ENCODE measurements around the gene CLEC16A. TPM values are rescaled to one million over a fixed set of nuclear protein-coding genes. Genes with fewer than 3 reads are reported as not detected.

Gene CLEC16A
- total and polyA plus RNA-seq, 4 donors: 14.3 to 44.4 (median 26.4) TPM

- peaks cover 2 to 24% (median 5%) of the 10 kb centered on the region in 4 donors for H3K36me3 ChIP-seq (ENCODE audit: control insufficient read depth in 4 of 4, insufficient read depth in 4 of 4, low read length in 4 of 4)
- WGBS, 2 donors: 86 to 89% methylated on average over 8 of the region's 8 CpGs
- H3K9ac ChIP-seq (ENCODE audit: insufficient read depth in 1 of 2, low read length in 2 of 2): no peak overlapping the region
- ATAC-seq (ENCODE audit: insufficient read depth, low FRiP score): no peak
- DNase-seq: no peak
- TF ChIP-seq CTCF (IDR thresholded peaks at IDR 0.05; ENCODE audit: control extremely low read depth, extremely low read depth): no peak
- H3K27me3 ChIP-seq (ENCODE audit: control insufficient read depth in 3 of 3, insufficient read depth in 3 of 3, low read length in 2 of 3): no peaks in the 10 kb centered on the region
- peaks cover 0 to 23% (median 2%) of the 10 kb centered on the region in 5 donors for H3K4me1 ChIP-seq (ENCODE audit: control insufficient read depth in 5 of 5, insufficient read depth in 5 of 5, low read length in 5 of 5)
- H3K9me3 ChIP-seq (ENCODE audit: control insufficient read depth in 4 of 4, insufficient read depth in 3 of 4, low read length in 3 of 4): no peaks in the 10 kb centered on the region
- no peak overlapping the region for H3K27ac ChIP-seq (ENCODE audit: low read depth in 1 of 2, low read length in 1 of 2)
- H3K4me3 ChIP-seq: no peak overlapping the region
Observed at GRCh38 chr16:11063448-11064201, 119.3 kb downstream of the CLEC16A start.

- ATAC-seq (ENCODE audit: insufficient read depth, low FRiP score): no peak
- no peak for TF ChIP-seq CTCF (IDR thresholded peaks at IDR 0.05; ENCODE audit: control extremely low read depth, extremely low read depth)
- Histone ChIP-seq H3K27me3 (ENCODE audit: control insufficient read depth in 3 of 3, insufficient read depth in 3 of 3, low read length in 2 of 3) (no peaks in the 10 kb centered on the region), H3K9ac (ENCODE audit: insufficient read depth in 1 of 2, low read length in 2 of 2) (no peak overlapping the region), H3K4me1 (ENCODE audit: control insufficient read depth in 5 of 5, insufficient read depth in 5 of 5, low read length in 5 of 5) (peaks cover 0 to 22% (median 2%) of the 10 kb centered on the region in 5 donors), H3K4me3 (no peak overlapping the region), H3K27ac (ENCODE audit: low read depth in 1 of 2, low read length in 1 of 2) (no peak overlapping the region), H3K36me3 (ENCODE audit: control insufficient read depth in 4 of 4, insufficient read depth in 4 of 4, low read length in 4 of 4) (peaks cover 2 to 24% (median 5%) of the 10 kb centered on the region in 4 donors), H3K9me3 (ENCODE audit: control insufficient read depth in 4 of 4, insufficient read depth in 3 of 4, low read length in 3 of 4) (no peaks in the 10 kb centered on the region)
- WGBS, 2 donors: 97 to 99% methylated on average over 3 of the region's 3 CpGs
- no peak for DNase-seq
Observed at GRCh38 chr16:11064202-11064540, 119.8 kb downstream of the CLEC16A start.

DNA sequence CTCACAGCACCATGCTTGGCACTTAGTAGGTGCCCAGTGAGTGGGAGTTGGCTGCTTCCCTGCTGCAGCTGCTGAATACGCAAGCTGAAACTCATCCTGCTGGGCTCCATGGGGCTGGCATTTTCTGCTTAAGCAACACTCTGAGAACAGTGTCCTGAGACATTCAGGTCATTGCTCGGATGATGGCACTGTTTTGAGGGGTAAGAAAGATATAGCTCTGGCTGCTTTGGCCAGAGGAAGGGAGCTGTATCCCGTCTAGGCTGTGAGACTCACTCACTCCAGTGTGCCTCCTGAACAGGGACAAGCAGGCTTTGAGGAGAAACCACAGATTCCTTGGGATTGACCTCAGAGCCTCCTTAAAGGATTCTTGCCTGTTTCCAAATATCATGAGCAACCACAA, 120.5 kb downstream of the CLEC16A start:
- Histone ChIP-seq H3K4me3 (no peak overlapping the region), H3K4me1 (ENCODE audit: control insufficient read depth in 5 of 5, insufficient read depth in 5 of 5, low read length in 5 of 5) (peaks cover 0 to 15% (median 0%) of the 10 kb centered on the region in 5 donors), H3K9me3 (ENCODE audit: control insufficient read depth in 4 of 4, insufficient read depth in 3 of 4, low read length in 3 of 4) (no peaks in the 10 kb centered on the region), H3K36me3 (ENCODE audit: control insufficient read depth in 4 of 4, insufficient read depth in 4 of 4, low read length in 4 of 4) (peaks cover 2 to 24% (median 5%) of the 10 kb centered on the region in 4 donors), H3K9ac (ENCODE audit: insufficient read depth in 1 of 2, low read length in 2 of 2) (no peak overlapping the region), H3K27me3 (ENCODE audit: control insufficient read depth in 3 of 3, insufficient read depth in 3 of 3, low read length in 2 of 3) (no peaks in the 10 kb centered on the region), H3K27ac (ENCODE audit: low read depth in 1 of 2, low read length in 1 of 2) (no peak overlapping the region)
- TF ChIP-seq CTCF (IDR thresholded peaks at IDR 0.05; ENCODE audit: control extremely low read depth, extremely low read depth): no peak
- ATAC-seq (ENCODE audit: insufficient read depth, low FRiP score) (no peak), DNase-seq (no peak)
- 60 to 83% methylated on average over 3 of the region's 3 CpGs for WGBS, 2 donors

Data from lung (tissue), 12 donors.